GM12878 (cell line): Measurements from ENCODE around the gene IQSEC2. TPM values are rescaled to one million over a fixed set of nuclear protein-coding genes. Genes with fewer than 3 reads are reported as not detected.

Source experiments
- ATAC-seq: fragments of 200-7000 bp; cut with Tn5 transposase; 3 replicates; pipeline ENCODE4 v1.9.1; 2020; ENCODE audit warnings: mild to moderate bottlenecking, moderate library complexity
- BruUV-seq: library from RNA; stranded (reverse); fragments of 400-500 nt; replicated peaks from 2 replicates; lab custom pipeline; 2021; lab: Mats Ljungman, UMichigan
- CTCF ChIA-PET: fragments of 300-600 bp; sonication (Branson Sonifier 250); formaldehyde crosslinking; extraction: SDS; loops from one replicate; lab custom pipeline; 2021; ENCODE audit warnings: inconsistent platforms; lab: Yijun Ruan, JAX
- POLR2A ChIA-PET: fragments of 350-600 bp; formaldehyde crosslinking; extraction: SDS; loops from one replicate; lab custom pipeline; 2021; ENCODE audit warnings: inconsistent platforms; lab: Charles Lee
- RAD21 ChIA-PET: fragments of 300-600 bp; sonication (Branson Sonifier 250); formaldehyde crosslinking; loops from one replicate; lab custom pipeline; 2023; ENCODE audit warnings: antibody characterized with exemption; ENCODE audit not compliant: unreplicated experiment; lab: Charles Lee
- SMC1A ChIA-PET: fragments of 300-600 bp; sonication (Branson Sonifier 250); formaldehyde crosslinking; loops from one replicate; lab custom pipeline; 2023; ENCODE audit not compliant: unreplicated experiment, uncharacterized antibody; lab: Charles Lee
- DNase-seq: peaks from one replicate; pipeline ENCODE4 v3.0.0-alpha.2; 2011; ENCODE audit warnings: low read depth, low spot score
- FAIRE-seq: peaks from 3 replicates; lab custom pipeline; 2011; peaks lifted over from hg19 to GRCh38; lab: Jason Lieb, UNC
- H2AFZ ChIP-seq: 2 replicates; pipeline ENCODE4 v1.6.0; 2011; ENCODE audit warnings: low read depth, low read length, control low read depth; ENCODE audit not compliant: control insufficient read depth
- H3K27ac ChIP-seq: 2 replicates; pipeline ENCODE4 v1.5.1; 2011; ENCODE audit warnings: control low read depth; ENCODE audit not compliant: control insufficient read depth, insufficient read depth
- H3K27me3 ChIP-seq, 2 experiments: replicated peaks in 1 of 2; 2 replicates each; pipeline versions ENCODE4 v1.6.0 to v1.6.1; 2011; ENCODE audit warnings: low read length in 1 of 2; ENCODE audit not compliant: control insufficient read depth in 2 of 2, insufficient read depth in 2 of 2
- H3K36me3 ChIP-seq, 2 experiments: 2 replicates each; pipeline ENCODE4 v1.5.1; 2011; ENCODE audit warnings: low read length in 1 of 2; ENCODE audit not compliant: control insufficient read depth in 2 of 2, insufficient read depth in 2 of 2
- H3K4me1 ChIP-seq: 2 replicates; pipeline ENCODE4 v1.6.1; 2011; ENCODE audit warnings: mild to moderate bottlenecking, low read length, moderate library complexity, mixed read lengths; ENCODE audit not compliant: control insufficient read depth, insufficient read depth
- H3K4me2 ChIP-seq: 2 replicates; pipeline ENCODE4 v1.6.0; 2011; ENCODE audit warnings: control low read depth; ENCODE audit not compliant: control insufficient read depth, insufficient read depth
- H3K4me3 ChIP-seq: fragments of 200-600 bp; sonication (generic); 2 replicates; pipeline ENCODE4 v1.5.1; 2016
- H3K79me2 ChIP-seq: 2 replicates; pipeline ENCODE4 v1.6.0; 2011; ENCODE audit warnings: low read length; ENCODE audit not compliant: control insufficient read depth, insufficient read depth
- H3K9ac ChIP-seq: 2 replicates; pipeline ENCODE4 v1.8.0; 2011; ENCODE audit warnings: low read length, control low read depth, mixed read lengths; ENCODE audit not compliant: control insufficient read depth, insufficient read depth
- H3K9me3 ChIP-seq: replicated peaks from 3 replicates; pipeline ENCODE4 v1.5.1; 2011; ENCODE audit warnings: mild to moderate bottlenecking, low read length; ENCODE audit not compliant: control insufficient read depth, insufficient read depth
- H4K20me1 ChIP-seq: 2 replicates; pipeline ENCODE4 v1.6.0; 2011; ENCODE audit not compliant: control insufficient read depth, insufficient read depth
- BCLAF1 ChIP-seq: fragments of 450-650 bp; IDR thresholded peaks from 2 replicates; pipeline ENCODE4 v1.6.1; 2017; ENCODE audit warnings: antibody characterized with exemption, mild to moderate bottlenecking, moderate library complexity
- CBX3 ChIP-seq: fragments of 200-600 bp; sonication (generic); IDR thresholded peaks from 2 replicates; pipeline ENCODE4 v1.6.1; 2016; ENCODE audit warnings: low read depth, borderline replicate concordance
- CREM ChIP-seq: IDR thresholded peaks from 2 replicates; pipeline ENCODE4 v1.6.1; 2014; ENCODE audit warnings: antibody characterized with exemption, low read depth
- HCFC1 ChIP-seq: fragments of 150-350 bp; IDR thresholded peaks from 2 replicates; pipeline ENCODE4 v1.6.1; 2014; ENCODE audit warnings: low read length
- HDAC2 ChIP-seq: fragments of 200-600 bp; sonication (generic); IDR thresholded peaks from 2 replicates; pipeline ENCODE4 v1.6.1; 2017
- IRF4 ChIP-seq: IDR thresholded peaks from 2 replicates; pipeline ENCODE4 v1.6.1; 2011; ENCODE audit warnings: low read depth, low read length
- MTA2 ChIP-seq: fragments of 450-650 bp; IDR thresholded peaks from 2 replicates; pipeline ENCODE4 v1.6.1; 2016; ENCODE audit warnings: low read depth, mild to moderate bottlenecking, moderate library complexity
- MYB ChIP-seq: fragments of 150-350 bp; IDR thresholded peaks from 2 replicates; pipeline ENCODE4 v1.6.1; 2014; ENCODE audit warnings: mild to moderate bottlenecking, low read depth, low read length, borderline replicate concordance
- MYC ChIP-seq: IDR thresholded peaks from 2 replicates; pipeline ENCODE4 v1.6.1; 2011; ENCODE audit warnings: mild to moderate bottlenecking, low read length, moderate library complexity, inconsistent platforms; ENCODE audit not compliant: insufficient read depth, insufficient replicate concordance, insufficient read length, severe bottlenecking
- NFIC ChIP-seq: IDR thresholded peaks from 2 replicates; pipeline ENCODE4 v1.6.1; 2012; ENCODE audit warnings: low read depth, mild to moderate bottlenecking, inconsistent platforms, low read length, moderate library complexity
- NR2F1 ChIP-seq: fragments of 450-650 bp; conservative IDR thresholded peaks from 2 replicates; pipeline ENCODE4 v1.6.1; 2017; ENCODE audit warnings: mild to moderate bottlenecking
- POLR2AphosphoS2 ChIP-seq: IDR thresholded peaks from 2 replicates; pipeline ENCODE4 v1.6.1; 2011; ENCODE audit warnings: low read depth, mild to moderate bottlenecking, low read length, improper control_type of control experiment, moderate library complexity
- POU2F2 ChIP-seq: IDR thresholded peaks from 3 replicates; pipeline ENCODE4 v1.6.1; 2011; ENCODE audit warnings: low read depth, mild to moderate bottlenecking, low read length, borderline replicate concordance
- SMC3 ChIP-seq: IDR thresholded peaks from 2 replicates; pipeline ENCODE4 v1.6.1; 2011; ENCODE audit warnings: low read length, improper control_type of control experiment, borderline replicate concordance
- SPI1 ChIP-seq: IDR thresholded peaks from 2 replicates; pipeline ENCODE4 v1.6.1; 2011; ENCODE audit warnings: low read depth, mild to moderate bottlenecking, low read length, moderate library complexity, borderline replicate concordance; ENCODE audit not compliant: insufficient read depth
- SREBF2 ChIP-seq: IDR thresholded peaks from 2 replicates; pipeline ENCODE4 v1.6.1; 2012; ENCODE audit warnings: mild to moderate bottlenecking, low read length
- SRF ChIP-seq, 2 experiments: IDR thresholded peaks; 2 replicates each; pipeline ENCODE4 v1.6.1; 2011; ENCODE audit warnings: low read depth in 2 of 2, low read length in 2 of 2, mild to moderate bottlenecking in 1 of 2, moderate library complexity in 1 of 2
- ZBED1 ChIP-seq: IDR thresholded peaks from 2 replicates; pipeline ENCODE4 v1.6.1; 2016; ENCODE audit warnings: borderline replicate concordance
- ZSCAN29 ChIP-seq: fragments of 450-650 bp; IDR thresholded peaks from 2 replicates; pipeline ENCODE4 v1.6.1; 2017; ENCODE audit warnings: mild to moderate bottlenecking, moderate library complexity
- WGBS: methylation state at CpG from one replicate; pipeline ENCODE4 v1.1.6; 2016; ENCODE audit warnings: low lambda C conversion rate; ENCODE audit not compliant: insufficient replicate concordance, insufficient coverage; ENCODE audit errors: missing lambda C conversion rate; 5-methylcytosine and 5-hydroxymethylcytosine counted together
- in situ Hi-C: fragments of 300-500 bp; cut with MboI; formaldehyde crosslinking; loops from 9 replicates; pipeline ENCODE4 v1.14.3; 2018; ENCODE audit warnings: mixed read lengths
- intact Hi-C: fragments of 100-400 bp; cut with micrococcal nuclease; formaldehyde crosslinking; loops from one replicate; pipeline ENCODE4 v1.14.2; 2022; ENCODE audit not compliant: unreplicated experiment
- polyA plus RNA-seq, 11 experiments: library from polyadenylated mRNA; depleted of rRNA in 4 of 11; unstranded in 6 of 11; stranded (reverse) in 5 of 11; fragments of >200 nt; fragmentation: Nextera tagmentation in 4 of 11; fragmentation: Illumina TruSeq in 1 of 11; extraction: Ambion mirVana in 4 of 11; extraction: Trizol in 1 of 11; gene quantifications; 1 replicate in 1 of 11; 2 replicates in 10 of 11; pipeline versions ENCODE4 v1.2.1 to v1.2.3, GENCODE V29; 2011 to 2016; ENCODE audit warnings: inconsistent platforms in 2 of 11, missing spikeins in 2 of 11, low read depth in 1 of 11
- total RNA-seq, 4 experiments: library from RNA; depleted of rRNA in 3 of 4; stranded (reverse); fragments of >200 nt in 3 of 4; fragmentation: Illumina TruSeq in 1 of 4; extraction: Trizol in 1 of 4; gene quantifications; 2 replicates each; pipeline versions ENCODE4 v1.2.1 to v1.2.3, GENCODE V29; 2013 to 2021
- TF ChIP-seq, protein P1 (sequence below): fragments of 450-650 bp; IDR thresholded peaks from 2 replicates; pipeline ENCODE4 v1.6.1; 2017; ENCODE audit warnings: low read depth, mild to moderate bottlenecking, moderate library complexity

The IQSEC2 gene
- total and polyA plus RNA-seq, 10 of the 15 experiments (the other 5 are each of a cell fraction or from before 2014, with no cell fraction given), result 0.01 to 0.23 (median 0.04) TPM; not detected in 3

- TF ChIP-seq IRF4 (no peak), POLR2AphosphoS2 (no peak), SRF (IDR thresholded peaks at IDR 0.05; ENCODE audit: low read depth in 2 of 2, low read length in 2 of 2) (no peak)
Observed at GRCh38 chrX:53268173-53268572, 13.2 kb downstream of the IQSEC2 start (continued).

DNA sequence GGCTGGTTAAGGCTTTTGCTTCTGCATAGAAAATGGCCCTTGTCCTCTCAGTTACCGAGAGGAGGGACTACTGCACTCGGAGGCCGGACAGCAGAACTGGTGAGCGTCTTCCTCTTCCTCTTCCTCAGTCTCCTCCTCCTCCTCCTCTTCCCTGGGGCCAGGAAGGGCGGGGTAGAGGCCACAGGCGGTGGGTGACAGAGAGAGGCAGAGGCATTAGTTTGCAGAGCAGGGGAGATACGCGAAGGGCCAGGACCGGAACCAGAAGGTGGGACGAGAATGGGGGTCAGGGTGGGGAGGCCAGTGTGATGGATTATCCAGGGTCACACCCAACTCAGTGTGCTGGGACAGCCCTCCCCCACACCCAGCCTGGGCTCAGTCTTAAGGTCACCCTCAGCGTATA, 14.5 kb downstream of the IQSEC2 start:
- Histone ChIP-seq H3K27ac (no peak overlapping the region), H3K4me2 (no peak overlapping the region), H3K27me3 (peaks cover 0 to 3% of the 10 kb centered on the region in 2 experiments; a peak in 1 of 4 replicates), H3K9me3 (no peaks in the 10 kb centered on the region), H2AFZ (no peak overlapping the region), H3K36me3 (no peaks in the 10 kb centered on the region), H4K20me1 (no peaks in the 10 kb centered on the region), H3K4me1 (no peaks in the 10 kb centered on the region), H3K79me2 (no peaks in the 10 kb centered on the region), H3K9ac (no peak overlapping the region), H3K4me3 (no peak overlapping the region)
- ChIA-PET POLR2A (no interaction called here), SMC1A (no interaction called here), CTCF (interaction anchor here (1.0 kb wide), 1 partner anchor 16 kb away, joined by 3 read pairs; no protein-coding TSS in a partner anchor), RAD21 (no interaction called here)
- intact Hi-C loops, result no loop called here
- no TSS peak for BruUV-seq
- WGBS, result 37% methylated on average over 10 of the region's 11 CpGs
- in situ Hi-C loops, result no loop called here
- DNase-seq (no peak), FAIRE-seq (no peak), ATAC-seq (no peak)
- TF ChIP-seq HDAC2, result no peak
- TF ChIP-seq MYC, result no peak
- no peak for TF ChIP-seq ZBED1
- no peak for TF ChIP-seq SRF (IDR thresholded peaks at IDR 0.05; ENCODE audit: low read depth in 2 of 2, low read length in 2 of 2)
- TF ChIP-seq SREBF2, result no peak
- TF ChIP-seq CREM, result no peak
- TF ChIP-seq BCLAF1, result no peak
- no peak for TF ChIP-seq HCFC1
- TF ChIP-seq MTA2, result no peak
- no peak for TF ChIP-seq SMC3
- TF ChIP-seq ZSCAN29, result no peak
- TF ChIP-seq POU2F2, result no peak
- TF ChIP-seq MYB, result no peak
- TF ChIP-seq SPI1, result no peak
- TF ChIP-seq NFIC, result no peak
- no peak for TF ChIP-seq NR2F1
- TF ChIP-seq CBX3, result no peak
- TF ChIP-seq, protein P1, sequence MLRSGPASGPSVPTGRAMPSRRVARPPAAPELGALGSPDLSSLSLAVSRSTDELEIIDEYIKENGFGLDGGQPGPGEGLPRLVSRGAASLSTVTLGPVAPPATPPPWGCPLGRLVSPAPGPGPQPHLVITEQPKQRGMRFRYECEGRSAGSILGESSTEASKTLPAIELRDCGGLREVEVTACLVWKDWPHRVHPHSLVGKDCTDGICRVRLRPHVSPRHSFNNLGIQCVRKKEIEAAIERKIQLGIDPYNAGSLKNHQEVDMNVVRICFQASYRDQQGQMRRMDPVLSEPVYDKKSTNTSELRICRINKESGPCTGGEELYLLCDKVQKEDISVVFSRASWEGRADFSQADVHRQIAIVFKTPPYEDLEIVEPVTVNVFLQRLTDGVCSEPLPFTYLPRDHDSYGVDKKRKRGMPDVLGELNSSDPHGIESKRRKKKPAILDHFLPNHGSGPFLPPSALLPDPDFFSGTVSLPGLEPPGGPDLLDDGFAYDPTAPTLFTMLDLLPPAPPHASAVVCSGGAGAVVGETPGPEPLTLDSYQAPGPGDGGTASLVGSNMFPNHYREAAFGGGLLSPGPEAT, result no peak
